NCI-H69 (cell line): ENCODE results near the gene BCAN.

Experiments
- DNase-seq: peaks from one replicate; lab custom pipeline; 2025; lab: John Stamatoyannopoulos, UW

Gene BCAN

DNA sequence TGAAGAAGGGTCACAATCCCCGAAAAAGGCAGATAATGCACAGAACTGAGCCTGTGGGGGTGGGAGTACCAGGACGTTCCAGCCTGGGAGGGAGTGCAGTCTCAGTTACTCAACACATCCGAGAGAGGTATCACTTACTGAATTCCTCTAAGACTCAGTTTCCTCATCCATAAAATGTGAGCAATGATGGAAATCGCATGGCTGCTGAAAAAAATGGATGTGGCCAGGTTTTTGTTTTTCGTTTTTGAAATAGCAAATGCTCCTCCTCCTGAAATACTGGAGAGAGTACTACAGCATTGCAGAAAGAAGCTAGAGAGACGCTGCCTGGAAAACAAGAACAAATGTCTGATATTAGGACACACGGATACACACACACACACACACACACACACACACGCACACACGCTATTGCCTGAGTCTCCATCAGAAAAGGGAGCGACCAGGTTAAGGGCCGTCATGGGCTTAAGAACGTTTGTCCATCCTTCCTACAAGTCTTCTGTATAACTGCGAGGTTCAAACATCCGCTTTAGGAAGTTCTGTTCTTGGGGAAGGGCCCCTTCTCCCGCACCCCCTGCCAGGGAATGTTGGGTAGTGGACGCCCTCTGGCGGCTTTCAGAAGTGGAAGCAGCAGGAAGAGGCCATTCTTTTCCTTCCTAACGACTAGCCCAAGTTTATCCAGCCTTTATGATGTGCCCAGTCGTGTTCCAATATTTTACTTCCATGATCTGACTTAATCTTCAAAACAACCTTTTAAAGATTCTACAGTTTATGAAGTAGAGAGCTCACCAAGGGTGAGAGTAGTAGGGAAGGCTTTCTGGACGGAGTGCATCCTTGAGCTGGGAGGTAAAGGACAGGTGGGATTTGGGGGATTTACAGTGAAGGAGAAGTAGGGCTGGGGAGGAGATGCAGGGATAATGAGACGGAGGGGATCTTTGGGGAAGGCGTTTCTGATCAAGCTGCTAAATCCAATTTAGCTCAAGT, 36.0 kb downstream of the BCAN start:
- DNase-seq: peak; percentile 83

DNA sequence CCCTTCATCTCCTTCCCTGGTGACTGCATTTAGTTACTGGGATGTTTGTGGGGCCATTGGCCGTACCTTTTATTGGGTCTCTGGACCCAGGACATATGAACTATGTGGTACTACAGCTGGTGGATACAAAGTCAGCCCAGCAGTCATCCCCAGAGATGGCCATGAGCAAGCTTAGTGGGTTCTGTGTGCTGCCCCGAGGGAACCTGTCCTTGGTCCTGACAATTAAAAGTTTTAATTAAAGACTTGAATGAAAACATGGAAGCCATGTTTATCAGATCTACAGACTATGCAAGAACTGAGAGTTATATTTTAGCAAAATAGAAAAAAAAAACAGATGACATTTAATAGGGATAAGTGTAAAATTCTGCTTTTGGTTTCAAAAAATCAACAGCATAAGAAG, 38.1 kb downstream of the BCAN start:
- DNase-seq: no peak

DNA sequence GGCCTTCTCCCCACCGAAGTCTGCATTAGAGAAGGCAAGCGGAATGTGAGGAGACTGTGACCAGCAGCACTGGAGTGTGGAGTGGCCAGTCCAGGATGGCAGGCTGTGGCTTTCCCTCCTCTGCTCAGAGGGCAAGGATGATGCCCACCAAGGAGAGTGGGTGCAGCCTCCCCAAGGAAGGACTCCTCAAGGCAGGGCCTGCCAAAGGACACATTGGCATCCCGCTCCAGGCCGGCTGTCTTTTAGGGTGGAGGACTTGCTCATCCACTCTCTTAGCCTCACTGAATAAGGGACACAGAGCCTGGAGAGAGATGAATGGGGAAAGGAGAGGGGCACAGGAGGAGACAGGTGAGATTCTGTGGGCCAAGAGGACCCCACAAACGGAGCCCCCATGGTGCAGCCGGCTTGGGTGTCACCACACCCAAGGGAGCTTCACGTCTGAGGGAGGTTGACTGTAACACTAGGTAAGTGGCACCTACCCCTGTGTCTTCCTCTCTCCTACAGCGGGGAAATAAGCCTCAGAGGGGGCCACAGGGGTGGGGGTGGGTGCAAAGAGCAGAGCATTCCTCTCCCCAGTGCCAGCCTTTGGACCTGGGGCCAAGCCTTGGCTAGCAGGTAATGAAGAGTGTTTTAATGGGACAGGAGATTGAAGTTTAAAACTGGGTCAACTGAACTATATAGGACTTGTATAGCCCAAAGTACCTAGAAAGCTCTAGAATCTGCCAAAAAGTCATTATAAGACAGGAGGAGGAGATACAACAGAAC, 39.5 kb downstream of the BCAN start:
- no peak for DNase-seq

DNA sequence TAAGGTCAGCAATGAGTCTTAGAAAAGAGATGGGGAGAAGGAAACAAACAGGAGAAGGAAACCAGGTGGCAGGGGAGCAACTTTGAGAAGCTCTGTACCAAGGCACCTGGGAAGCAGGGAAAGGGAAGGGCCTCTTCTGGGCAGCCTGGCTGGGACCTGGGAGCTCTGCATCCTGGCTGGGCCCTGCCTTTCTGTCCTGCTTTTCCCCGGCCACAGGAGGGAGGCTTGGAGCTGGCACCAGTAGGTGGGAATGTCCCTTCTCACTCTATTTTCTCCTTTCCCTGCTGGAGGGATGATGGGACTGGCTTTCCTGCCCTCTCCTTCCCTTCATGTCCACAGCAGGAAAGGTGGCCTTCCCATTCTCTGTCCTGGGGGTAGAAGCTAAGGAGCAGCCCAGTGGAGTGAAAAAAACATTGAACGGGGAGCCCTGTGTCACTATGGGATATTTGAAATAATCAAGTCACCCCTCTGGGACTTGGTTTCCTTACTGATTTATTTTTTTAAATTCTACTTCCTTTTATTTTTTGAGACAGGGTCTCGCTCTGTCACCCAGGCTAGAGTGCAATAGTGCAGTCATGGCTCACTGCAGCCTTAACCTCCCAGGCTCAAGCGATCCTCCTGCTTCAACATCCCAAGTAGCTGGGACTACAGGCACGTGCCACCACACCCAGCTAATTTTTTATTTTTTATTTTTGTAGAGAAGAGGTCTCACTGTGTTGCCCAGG, 40.4 kb downstream of the BCAN start:
- DNase-seq: peak; percentile 8

DNA sequence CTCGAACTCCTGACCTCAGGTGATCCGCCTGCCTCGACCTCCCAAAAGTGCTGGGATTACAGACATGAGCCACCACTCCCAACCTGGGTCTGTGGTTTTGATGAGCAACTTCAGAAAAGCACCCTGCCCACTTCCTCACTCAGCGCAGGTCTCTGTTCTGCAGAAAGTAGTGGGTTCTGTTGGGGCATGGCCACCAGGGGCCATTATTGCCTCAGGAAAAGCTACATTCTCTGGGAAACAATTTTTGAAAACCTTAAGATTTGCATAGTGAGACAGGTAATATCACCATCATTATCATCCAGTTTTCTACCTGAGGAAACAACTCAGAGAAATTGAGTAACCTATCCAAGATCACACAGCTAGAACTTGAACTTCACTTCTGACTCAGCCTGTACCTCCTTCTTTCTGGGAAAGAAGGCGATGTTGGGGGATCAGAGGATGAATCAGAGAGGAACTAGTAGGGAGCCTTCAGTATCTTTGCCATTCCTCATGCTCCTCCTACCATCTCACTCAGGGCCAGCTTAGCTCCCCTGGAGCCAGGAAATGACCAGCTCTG, 42.4 kb downstream of the BCAN start:
- no peak for DNase-seq

DNA sequence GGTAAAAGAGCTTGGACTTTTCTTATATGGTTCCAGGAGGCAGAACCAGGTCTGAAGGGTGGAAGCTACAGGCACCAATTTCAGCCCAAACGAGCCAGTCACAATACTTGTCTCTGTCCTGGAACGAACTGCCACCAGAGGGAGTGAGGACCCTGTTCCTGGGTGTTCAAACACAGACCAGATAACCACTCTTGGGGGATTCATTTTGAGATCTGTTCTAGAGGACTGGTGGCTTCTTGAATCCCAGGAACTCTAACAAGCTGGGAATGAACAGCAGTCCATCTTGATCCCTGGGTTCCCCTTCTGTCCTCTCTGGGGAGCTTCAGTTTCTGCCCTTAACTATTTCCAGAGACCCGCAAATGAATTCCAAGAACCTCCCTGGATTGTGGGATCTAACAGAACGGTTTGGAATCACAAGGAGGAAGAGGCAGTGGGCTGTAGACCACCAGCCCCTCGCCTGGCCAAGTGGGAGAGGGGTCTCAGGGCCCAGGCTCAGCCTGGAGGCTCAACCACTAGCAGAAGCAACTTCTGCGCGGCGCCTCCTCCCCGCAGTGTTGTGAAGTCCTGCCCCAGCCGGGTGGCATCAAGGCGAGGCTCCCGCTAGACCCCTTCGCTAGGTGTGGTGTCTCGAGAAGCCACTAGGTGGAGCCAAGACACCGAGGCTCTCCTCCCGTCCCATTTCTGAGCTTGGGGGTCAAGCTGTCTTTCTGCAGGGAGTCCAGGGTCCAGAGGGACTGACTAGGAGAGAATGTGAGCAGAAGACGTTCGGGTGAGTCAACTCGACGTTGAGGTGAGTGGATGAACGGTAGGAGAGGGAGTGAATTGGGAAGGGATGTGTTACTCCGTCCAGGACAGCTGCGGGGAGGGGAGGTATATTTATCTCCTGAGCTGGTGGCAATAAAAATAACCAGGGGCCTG, 47.4 kb downstream of the BCAN start:
- peak; percentile 90 for DNase-seq

DNA sequence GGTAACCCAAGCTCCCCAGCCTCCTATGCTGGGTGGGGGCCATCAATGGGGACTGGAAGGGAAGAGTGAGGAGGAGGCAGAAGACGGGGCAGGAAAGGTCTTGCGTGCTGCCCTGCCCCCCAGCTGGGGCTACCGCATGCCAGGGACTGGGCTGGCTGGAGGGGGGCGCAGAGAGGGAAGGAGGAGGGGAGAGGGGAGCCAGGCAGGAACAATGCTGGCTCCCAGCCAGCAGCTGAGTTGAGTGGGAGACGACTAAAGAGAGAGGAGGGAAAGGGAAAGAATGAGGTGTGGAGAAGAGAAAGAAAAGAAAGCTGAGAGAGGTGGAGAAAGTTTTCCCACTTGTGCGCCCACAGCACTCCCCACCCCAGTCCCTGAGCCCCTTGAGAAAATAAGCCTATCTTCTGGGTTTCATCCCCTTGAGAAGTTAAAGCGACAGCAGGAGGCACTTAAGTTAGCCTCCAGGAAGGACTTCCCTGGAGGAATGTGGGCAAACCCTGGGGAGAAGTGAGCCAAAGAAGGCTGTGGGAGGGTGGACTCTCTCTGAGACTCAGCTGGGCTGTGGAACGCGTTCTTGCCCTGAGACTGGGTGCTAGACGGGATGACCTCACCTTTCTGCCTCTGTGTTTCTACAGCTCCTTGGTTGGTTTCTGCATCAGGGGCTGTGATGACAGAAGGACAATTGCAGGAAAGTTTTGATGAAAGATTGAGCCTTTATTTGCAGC, 48.2 kb downstream of the BCAN start:
- peak; percentile 50 for DNase-seq

DNA sequence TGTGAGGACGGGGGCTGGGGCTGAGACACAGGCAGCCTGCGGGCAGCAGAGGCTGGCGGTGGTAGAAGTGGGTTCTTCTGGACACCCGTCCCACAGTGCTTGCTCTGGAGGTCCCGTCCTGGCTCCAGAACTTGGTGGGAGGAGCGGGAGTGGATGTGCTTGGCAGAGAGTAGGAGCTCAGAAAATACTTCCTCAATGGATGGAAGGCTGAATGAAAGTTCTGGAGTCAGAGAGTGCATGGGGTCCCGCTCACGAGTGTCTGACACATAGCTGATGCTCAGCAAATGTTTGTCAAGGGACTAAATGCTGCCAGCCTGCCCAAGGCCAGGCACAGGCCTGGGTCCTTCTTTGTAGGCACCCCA, 48.7 kb downstream of the BCAN start:
- DNase-seq: no peak

DNA sequence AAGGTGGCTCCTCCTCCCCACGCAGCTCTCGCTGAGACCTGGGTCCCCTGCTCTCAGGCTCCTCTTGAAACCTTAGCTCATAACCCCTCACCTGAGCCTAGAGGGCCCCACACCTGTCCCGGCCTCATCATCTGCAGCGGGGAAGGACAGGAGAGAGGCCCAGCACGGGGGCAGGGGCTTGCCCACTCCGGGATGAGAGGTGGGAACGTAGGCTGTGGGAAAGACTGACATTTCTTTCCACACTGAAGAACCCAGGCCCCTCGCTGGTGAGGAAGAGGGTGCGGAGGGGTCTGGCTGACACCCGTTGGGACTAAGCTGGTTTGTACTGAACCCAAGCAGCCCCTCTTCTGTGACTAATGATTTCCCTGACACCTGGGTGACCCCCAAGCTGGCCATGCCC, 49.3 kb downstream of the BCAN start:
- DNase-seq: no peak

DNA sequence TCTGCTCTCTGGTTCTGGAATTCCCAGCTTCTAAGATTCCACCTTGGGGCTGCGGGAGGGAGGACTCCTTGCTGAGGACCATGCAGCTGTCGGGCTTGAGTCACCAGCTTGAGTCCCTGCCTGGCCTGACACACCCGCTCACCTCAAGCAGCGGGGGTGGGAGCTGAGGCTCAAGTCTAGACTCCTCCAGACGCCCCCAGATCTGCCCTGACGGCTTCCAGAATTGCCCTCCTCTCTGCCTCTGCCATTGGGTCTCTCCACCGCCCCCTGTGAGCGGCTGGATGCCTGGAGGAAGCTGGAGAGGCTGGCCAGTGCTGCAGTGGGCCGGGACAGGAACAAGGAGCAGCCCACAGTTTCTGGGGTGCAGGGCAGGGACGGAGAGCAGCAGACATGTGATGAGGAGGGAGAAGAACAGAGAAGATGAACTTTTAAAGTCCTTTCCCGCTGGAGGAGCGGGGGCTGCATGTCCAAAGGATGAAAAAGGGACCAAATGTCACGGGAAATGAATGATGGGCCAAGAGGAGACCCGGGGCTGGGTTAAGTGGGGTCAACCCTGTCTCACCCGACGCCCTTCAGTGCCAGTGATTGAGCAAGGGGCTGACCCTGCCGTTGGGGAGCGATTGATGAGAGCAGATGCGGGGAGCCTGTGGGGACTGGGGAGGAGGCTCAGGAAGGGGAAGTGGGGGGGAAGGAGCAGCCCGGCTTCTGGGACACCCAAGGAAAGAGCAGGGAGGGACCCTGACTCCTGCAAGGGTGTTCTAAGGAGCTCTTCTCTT, 49.9 kb downstream of the BCAN start:
- peak; percentile 25 for DNase-seq

DNA sequence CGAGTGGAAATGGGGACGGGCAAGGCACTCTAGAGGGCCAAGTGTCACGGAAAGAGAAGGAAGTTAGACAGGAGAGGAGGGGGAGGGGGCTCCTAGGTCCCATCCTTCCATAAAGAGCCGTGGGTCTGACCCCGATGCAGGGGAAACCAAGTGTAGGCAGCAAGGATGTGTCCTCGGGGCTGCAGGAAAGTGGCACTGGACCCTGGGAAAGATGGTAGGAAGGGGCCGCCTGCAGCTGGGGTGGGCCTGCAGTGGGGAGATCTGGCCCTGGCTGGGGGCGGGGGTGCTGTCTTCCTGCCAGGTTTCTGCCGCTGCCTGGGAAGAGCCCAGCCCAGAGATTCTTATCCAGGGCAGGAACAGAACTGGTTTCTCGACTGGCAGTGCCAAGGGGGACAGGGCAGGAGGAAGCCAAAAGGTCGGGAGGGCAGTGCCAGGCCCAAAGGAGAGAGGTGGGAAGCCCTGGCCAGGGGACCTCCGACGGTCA, 50.6 kb downstream of the BCAN start:
- no peak for DNase-seq

DNA sequence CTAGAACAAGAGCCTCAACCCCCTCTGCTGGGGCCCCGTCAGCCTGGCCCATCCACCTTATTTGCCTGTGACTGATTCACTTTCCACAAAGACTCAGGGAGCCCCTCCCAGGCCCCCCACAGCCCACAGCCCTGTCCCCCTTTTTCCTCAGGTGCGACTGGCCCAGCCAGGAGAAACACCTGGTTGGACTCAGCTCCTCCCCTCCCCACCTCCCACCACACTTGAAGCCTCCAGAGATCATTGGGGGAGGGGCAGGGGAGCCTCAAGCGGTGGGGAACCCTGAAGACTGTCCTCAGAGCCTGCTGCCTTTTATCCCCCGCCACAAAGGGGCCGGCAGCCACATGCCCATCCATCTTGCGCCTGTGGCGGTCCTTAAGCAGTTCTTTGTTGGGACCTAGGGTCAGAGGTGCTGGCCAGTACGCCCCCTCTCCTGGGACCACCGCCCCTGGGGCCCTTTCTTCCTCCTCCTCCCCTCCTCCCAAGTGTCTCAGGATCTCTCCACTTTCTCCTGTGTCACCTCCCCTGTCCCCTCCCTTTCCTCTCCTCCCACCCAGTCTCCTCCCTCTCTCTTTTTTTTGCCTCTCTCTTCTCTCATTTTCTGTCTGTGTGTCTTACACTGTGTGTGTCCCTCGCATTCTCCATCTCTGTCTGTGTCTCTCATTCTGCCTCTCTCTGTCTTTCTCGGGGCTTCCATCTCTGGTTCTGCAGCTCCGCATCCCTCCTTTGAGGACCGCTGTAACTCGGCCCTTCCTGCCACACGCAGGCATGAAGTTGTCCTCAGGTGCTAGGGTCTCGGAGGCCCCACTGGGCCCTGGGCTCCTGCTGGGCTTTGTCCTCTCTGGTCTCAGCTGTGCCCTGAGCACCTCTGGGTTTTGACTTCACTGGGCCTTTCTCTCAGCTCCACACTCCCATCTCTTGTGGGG, 51.3 kb downstream of the BCAN start:
- DNase-seq: peak; percentile 89

DNA sequence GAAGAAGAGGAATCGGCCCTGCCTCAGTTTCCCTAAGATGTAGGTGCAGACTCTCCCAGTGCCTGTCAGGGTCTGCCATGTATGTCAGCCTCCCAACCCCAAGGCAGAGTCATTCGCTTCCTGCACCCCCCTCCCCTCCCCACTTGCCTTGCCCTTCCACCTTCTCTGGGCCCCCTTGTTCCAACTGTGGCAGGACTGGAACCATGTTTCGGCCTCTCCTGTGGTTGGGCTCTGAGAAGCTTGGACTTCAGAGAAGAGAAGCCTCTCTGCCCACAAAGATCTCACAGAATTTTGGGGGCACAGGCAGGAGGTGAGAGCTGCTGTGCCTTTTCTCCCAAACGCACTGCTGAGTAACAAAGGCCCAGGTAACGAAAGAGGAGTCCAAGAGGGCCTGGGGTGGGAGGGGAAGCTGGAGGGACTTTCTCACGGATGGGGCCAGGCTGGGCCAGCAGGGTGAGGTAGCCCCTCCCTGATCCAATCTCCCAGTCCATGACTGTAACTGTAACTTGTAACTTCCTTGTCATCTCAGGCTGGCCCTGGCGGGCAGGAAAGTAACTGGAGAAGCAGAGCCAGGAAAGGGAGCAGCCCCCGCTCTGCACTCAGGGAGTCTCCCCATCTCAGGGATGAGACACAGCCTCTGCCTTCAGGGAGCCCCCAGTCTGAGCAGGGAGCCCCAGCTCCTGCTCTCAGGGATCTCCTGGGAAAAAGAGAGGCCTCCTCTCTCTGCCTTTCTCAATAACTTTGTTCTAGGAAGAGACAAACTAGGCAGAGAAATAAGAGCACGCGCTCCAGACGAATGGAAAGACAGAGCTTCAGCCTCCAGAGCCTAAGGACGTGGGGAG, 52.2 kb downstream of the BCAN start:
- DNase-seq: peak; percentile 19

DNA sequence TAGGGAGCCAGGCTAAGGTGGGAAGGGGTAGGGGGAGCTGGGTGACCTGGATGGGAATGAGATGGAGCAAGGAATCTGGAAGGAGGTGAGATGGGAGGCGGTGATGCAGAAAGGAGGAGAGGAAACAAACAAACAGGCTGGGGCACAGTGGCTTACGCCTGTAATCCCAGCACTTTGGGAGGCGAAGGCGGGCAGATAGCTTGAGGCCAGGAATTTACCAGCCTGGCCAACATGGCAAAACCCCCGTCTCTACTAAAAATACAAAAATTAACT, 52.7 kb downstream of the BCAN start:
- DNase-seq: no peak

DNA sequence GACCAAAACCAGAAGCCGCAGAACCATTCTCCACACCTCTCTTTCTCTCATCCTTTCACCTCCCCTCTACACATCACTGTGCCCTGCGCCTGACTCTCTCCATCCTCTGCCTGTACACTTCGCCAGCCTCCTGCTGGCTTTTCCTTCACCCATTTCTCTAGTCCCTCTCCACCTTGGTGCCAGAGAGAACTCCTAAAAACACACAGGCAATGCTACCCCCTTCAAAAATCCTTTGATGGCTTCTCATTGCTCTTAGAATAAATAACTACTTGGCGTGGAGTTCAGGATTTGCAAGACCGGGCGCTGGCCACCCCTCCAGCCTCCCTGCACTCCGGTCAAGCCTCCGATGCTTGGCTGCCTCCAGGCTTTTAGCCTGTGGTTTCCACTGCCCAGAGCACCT, 54.8 kb downstream of the BCAN start:
- DNase-seq: no peak

DNA sequence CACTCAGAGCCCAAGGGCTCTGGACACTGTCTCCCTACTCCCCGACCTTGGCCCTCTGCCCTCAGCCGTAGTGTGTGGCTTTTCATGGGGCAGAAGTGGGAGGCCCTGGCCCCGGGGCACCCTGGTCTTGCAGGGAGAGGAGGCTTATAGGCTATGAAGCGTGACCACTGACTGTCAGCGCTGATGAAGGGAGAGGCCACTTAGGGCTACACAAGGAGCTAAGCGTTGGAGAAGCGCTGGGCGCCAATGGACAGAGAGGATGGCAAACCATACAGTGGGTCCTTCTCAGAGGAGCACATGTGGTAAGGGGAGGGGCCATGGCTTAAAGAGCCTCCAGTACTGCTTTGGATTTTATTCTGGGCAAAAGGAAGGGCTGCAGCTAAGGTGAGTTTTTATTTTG, 55.6 kb downstream of the BCAN start:
- peak; percentile 55 for DNase-seq

DNA sequence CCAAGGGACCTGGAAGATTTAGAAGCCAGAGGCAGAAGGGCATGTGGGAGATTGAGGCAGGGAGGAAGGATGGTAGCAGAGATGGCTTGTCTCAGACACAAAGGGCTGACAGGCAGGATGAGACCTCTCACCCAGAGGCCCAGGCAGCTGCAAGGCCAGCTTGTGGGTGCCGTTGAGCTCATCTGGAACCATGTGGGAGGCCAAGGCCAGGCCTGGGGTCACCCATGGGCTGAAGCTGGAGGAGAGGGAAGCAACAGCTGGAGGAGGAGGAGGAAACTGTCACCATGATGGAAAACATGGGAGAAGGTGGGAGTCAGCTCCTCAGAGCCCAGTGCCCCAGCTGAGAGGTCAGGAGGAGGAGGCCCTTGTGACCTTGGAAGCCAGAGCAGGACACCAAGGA, 57.1 kb downstream of the BCAN start:
- no peak for DNase-seq
